Naive thymus-derived CD4-positive, alpha-beta T cell (primary cell): ENCODE results near the gene SORCS2. TPM values are rescaled to one million over a fixed set of nuclear protein-coding genes. Genes with fewer than 3 reads are reported as not detected.

Experiments used
- ATAC-seq: fragments of 150-1000 bp; cut with Tn5 transposase; 2 replicates; pipeline ENCODE4 v1.10.0; 2021; ENCODE audit warnings: mild to moderate bottlenecking, moderate library complexity
- CTCF ChIA-PET: fragments of 350-600 bp; sonication (Branson Sonifier 250); formaldehyde crosslinking; loops from one replicate; lab custom pipeline; 2021; ENCODE audit warnings: antibody characterized with exemption; lab: Charles Lee
- POLR2A ChIA-PET: fragments of 350-600 bp; sonication (Branson Sonifier 250); formaldehyde crosslinking; loops from one replicate; lab custom pipeline; 2021; ENCODE audit warnings: antibody characterized with exemption, inconsistent platforms; lab: Charles Lee
- DNase-seq, 9 donors: peaks; one replicate each; pipeline versions ENCODE4 v3.0.0 to v3.0.0-alpha.2; 2020 to 2022; ENCODE audit warnings: mixed read lengths in 1 of 9
- H3K27ac ChIP-seq: one replicate; pipeline ENCODE4 v1.7.0; 2013; ENCODE audit warnings: mild to moderate bottlenecking, low read depth, low read length, moderate library complexity
- H3K27me3 ChIP-seq, 2 donors: one replicate each; pipeline ENCODE4 v1.7.0; 2013; ENCODE audit warnings: low read length in 2 of 2, mild to moderate bottlenecking in 2 of 2, moderate library complexity in 2 of 2; ENCODE audit not compliant: control insufficient read depth in 2 of 2, insufficient read depth in 2 of 2
- H3K36me3 ChIP-seq, 3 experiments: 1 replicate in 2 of 3; 2 replicates in 1 of 3; pipeline ENCODE4 v1.7.0; 2013; ENCODE audit warnings: low read length in 3 of 3, mild to moderate bottlenecking in 3 of 3, moderate library complexity in 1 of 3; ENCODE audit not compliant: insufficient read depth in 3 of 3, control insufficient read depth in 2 of 3
- H3K4me1 ChIP-seq, 2 donors: one replicate each; pipeline ENCODE4 v1.7.0; 2013; ENCODE audit warnings: low read length in 2 of 2, mild to moderate bottlenecking in 2 of 2, moderate library complexity in 1 of 2; ENCODE audit not compliant: control insufficient read depth in 2 of 2, insufficient read depth in 2 of 2
- H3K4me3 ChIP-seq: 2 replicates; pipeline ENCODE4 v1.7.0; 2013; ENCODE audit warnings: mild to moderate bottlenecking, low read length
- H3K9me3 ChIP-seq, 3 experiments: 1 replicate in 2 of 3; 2 replicates in 1 of 3; pipeline ENCODE4 v1.7.0; 2013; ENCODE audit warnings: low read length in 3 of 3; ENCODE audit not compliant: control insufficient read depth in 2 of 3
- H3K27ac Mint-ChIP-seq, 9 donors: one replicate each; pipeline ENCODE4 v1.8.0; 2020 to 2022; ENCODE audit warnings: mixed read lengths in 9 of 9, mild to moderate bottlenecking in 8 of 9, moderate library complexity in 5 of 9, inconsistent platforms in 2 of 9
- H3K27me3 Mint-ChIP-seq, 5 donors: one replicate each; pipeline ENCODE4 v1.8.0; 2021 to 2022; ENCODE audit warnings: mixed read lengths in 5 of 5, mild to moderate bottlenecking in 1 of 5
- H3K36me3 Mint-ChIP-seq, 5 donors: one replicate each; pipeline ENCODE4 v1.8.0; 2020 to 2022; ENCODE audit warnings: mixed read lengths in 5 of 5, mild to moderate bottlenecking in 3 of 5, inconsistent platforms in 1 of 5
- H3K4me1 Mint-ChIP-seq, 7 donors: one replicate each; pipeline ENCODE4 v1.8.0; 2020 to 2022; ENCODE audit warnings: mixed read lengths in 7 of 7, mild to moderate bottlenecking in 3 of 7, inconsistent platforms in 1 of 7
- H3K4me3 Mint-ChIP-seq, 10 donors: one replicate each; pipeline ENCODE4 v1.8.0; 2020 to 2022; ENCODE audit warnings: mild to moderate bottlenecking in 10 of 10, mixed read lengths in 10 of 10, moderate library complexity in 6 of 10, inconsistent platforms in 2 of 10
- H3K9me3 Mint-ChIP-seq, 11 donors: one replicate each; pipeline ENCODE4 v1.8.0; 2020 to 2022; ENCODE audit warnings: mixed read lengths in 11 of 11, mild to moderate bottlenecking in 4 of 11, inconsistent platforms in 1 of 11, moderate library complexity in 1 of 11
- intact Hi-C, 2 donors: fragments of 100-400 bp; cut with micrococcal nuclease; formaldehyde crosslinking; loops; one replicate each; pipeline ENCODE4 v1.15.1; 2023
- polyA plus RNA-seq, 2 donors: library from polyadenylated mRNA; unstranded; fragments of 300-500 nt; fragmentation: Illumina TruSeq; gene quantifications; one replicate each; pipeline ENCODE4 v1.2.3, GENCODE V29; 2021
- total RNA-seq, 6 experiments: library from RNA in 5 of 6; stranded (reverse) in 5 of 6; gene quantifications; 1 replicate in 5 of 6; 2 replicates in 1 of 6; pipeline ENCODE4 v1.2.3 and lab custom pipeline; 2021 to 2026

The SORCS2 gene
- total and polyA plus RNA-seq, 7 experiments from 2014 or later = 0.10 TPM; not detected in 6

DNA sequence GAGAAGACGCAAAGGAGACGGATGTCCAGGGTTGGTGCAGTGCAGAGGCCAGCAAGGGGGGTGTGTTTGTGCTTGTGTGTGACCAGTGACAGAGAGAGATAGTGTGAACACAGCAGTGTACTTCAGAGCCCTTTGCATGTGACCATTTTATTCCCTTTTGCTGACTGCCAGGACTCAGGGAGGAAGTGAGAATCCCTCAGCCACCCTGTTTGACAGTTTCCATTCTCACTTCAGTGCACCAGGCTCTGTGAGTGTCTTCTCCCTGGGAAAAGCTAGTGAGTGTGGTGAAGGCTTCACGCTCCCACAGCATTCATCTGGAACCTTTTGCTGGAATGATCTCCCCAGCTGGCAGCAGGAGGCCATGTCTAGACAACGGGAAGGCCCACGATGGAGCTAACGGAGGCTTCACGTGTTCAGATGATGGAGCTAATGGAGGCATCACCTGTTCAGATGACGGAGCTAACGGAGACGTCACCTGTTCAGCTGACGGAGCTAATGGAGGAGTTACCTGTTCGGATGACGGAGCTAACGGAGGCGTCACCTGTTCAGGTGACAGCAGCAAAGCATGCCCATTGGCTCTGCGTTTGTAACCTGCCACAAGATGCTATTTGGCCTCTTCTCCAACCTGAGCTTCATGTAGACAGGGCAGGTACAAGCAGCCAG lies 551.9 kb downstream of the SORCS2 start:
- Histone ChIP-seq H3K9me3 (no peaks in the 10 kb centered on the region), H3K27me3 (no peaks in the 10 kb centered on the region), H3K36me3 (no peaks in the 10 kb centered on the region), H3K27ac (no peak overlapping the region), H3K4me1 (no peaks in the 10 kb centered on the region), H3K4me3 (no peak overlapping the region)
- ChIA-PET POLR2A (interaction anchor here (2.0 kb wide), 1 partner anchor 14 kb away, joined by 6 read pairs; no protein-coding TSS in a partner anchor), CTCF (interaction anchor here (0.6 kb wide), 1 partner anchor 223 kb away, joined by 3 read pairs; no protein-coding TSS in a partner anchor)
- no peaks in the 10 kb centered on the region for H3K9me3 Mint-ChIP-seq
- no peaks in the 10 kb centered on the region for H3K27me3 Mint-ChIP-seq
- peak; percentile 36 for ATAC-seq
- H3K27ac Mint-ChIP-seq = peak overlapping the region in 1 of 9 donors; percentile 23
- intact Hi-C loops = no loop called here
- no peak overlapping the region for H3K4me3 Mint-ChIP-seq
- peaks cover 0 to 5% (median 0%) of the 10 kb centered on the region in 5 donors for H3K36me3 Mint-ChIP-seq
- peaks cover 6 to 28% (median 18%) of the 10 kb centered on the region in 7 donors for H3K4me1 Mint-ChIP-seq
- DNase-seq = no peak

DNA sequence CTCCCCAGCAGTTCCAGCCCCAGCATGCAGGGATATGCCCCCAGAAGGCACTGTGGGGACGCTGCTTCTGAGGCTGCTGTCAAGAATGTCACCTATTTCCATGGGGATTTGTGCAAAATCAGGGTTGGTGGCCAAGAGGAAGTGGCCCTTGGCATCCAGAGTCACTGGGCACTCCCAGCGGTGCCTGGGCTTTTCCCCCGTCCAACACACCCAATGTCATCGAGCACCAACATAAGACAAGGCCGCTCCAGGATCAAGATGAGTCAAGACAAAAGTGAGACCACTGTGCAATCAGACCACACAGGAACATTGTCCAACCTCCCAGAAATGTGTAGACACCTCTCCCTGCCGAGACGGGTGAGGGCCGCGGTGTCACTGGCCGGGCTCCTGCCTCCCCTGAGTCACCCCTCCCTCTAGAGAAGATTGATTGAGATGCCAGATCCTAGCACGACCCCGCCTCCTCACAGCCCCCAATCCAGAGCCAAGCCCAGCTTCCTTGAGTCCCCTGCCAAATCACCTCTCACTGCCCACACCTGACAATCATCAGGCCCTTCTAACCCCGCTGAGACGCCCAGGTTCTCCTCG lies 553.1 kb downstream of the SORCS2 start:
- Mint-ChIP-seq H3K27me3 (no peaks in the 10 kb centered on the region), H3K4me1 (peaks cover 12 to 39% (median 30%) of the 10 kb centered on the region in 7 donors), H3K36me3 (peaks cover 0 to 5% (median 0%) of the 10 kb centered on the region in 5 donors), H3K4me3 (no peak overlapping the region), H3K9me3 (peaks cover 0 to 2% (median 0%) of the 10 kb centered on the region in 11 donors), H3K27ac (peak overlapping the region in 1 of 9 donors; percentile 13)
- no peak for DNase-seq
- Histone ChIP-seq H3K27me3 (no peaks in the 10 kb centered on the region), H3K4me3 (no peak overlapping the region), H3K4me1 (peaks cover 0 to 8% of the 10 kb centered on the region in 2 donors), H3K9me3 (no peaks in the 10 kb centered on the region), H3K27ac (no peak overlapping the region), H3K36me3 (no peaks in the 10 kb centered on the region)
- intact Hi-C loops = no loop called here
- no peak for ATAC-seq
- POLR2A ChIA-PET = interaction anchor here (2.0 kb wide), 1 partner anchor 13 kb away, joined by 6 read pairs; no protein-coding TSS in a partner anchor
- CTCF ChIA-PET = no interaction called here

DNA sequence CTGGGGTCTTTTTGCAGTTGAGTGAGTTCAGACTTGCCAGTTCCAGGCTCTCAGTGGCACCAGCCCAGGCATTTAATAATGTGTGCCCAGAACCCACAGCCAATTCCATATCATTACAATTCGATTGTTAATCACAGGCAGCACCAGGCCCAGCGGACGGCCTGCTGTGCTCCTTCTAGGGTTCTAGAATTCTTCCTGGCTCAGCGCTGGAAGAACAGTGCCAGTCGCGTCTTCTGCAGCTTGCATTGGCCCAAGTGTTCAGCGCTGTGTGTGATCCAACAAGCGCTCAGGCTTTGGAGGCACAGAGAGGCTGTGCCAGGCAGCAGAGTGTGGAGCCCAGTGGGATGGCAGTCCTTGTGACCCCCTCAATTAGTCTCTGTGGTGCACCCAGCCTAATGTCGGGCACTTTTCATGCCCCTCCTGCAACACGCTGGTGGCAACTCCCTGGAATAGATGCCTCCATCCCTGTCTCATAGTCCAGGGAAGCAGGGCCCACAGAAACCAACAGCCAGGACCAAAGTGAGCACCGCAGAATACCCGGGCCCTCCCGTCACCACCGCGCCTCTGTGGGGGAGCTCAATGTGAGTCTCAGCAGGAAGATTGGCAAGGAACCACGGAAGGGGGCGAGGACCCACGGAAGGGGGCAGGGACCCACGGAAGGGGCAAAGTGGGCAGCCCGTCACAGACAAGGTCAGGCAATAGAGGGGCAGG lies 554.2 kb downstream of the SORCS2 start:
- Histone ChIP-seq H3K27ac (no peak overlapping the region), H3K4me3 (no peak overlapping the region), H3K27me3 (no peaks in the 10 kb centered on the region), H3K4me1 (peaks cover 0 to 8% of the 10 kb centered on the region in 2 donors), H3K9me3 (no peaks in the 10 kb centered on the region), H3K36me3 (no peaks in the 10 kb centered on the region)
- ATAC-seq (no peak), DNase-seq (no peak)
- intact Hi-C loops = no loop called here
- Mint-ChIP-seq H3K27ac (peak overlapping the region in 1 of 9 donors; percentile 44), H3K9me3 (peaks cover 0 to 4% (median 0%) of the 10 kb centered on the region in 11 donors), H3K4me3 (no peak overlapping the region), H3K27me3 (no peaks in the 10 kb centered on the region), H3K36me3 (peaks cover 0 to 8% (median 0%) of the 10 kb centered on the region in 5 donors), H3K4me1 (peaks cover 12 to 45% (median 37%) of the 10 kb centered on the region in 7 donors)
- POLR2A ChIA-PET = no interaction called here
- CTCF ChIA-PET = interaction anchor here (1.4 kb wide), 1 partner anchor 56 kb away, joined by 7 read pairs; no protein-coding TSS in a partner anchor

DNA sequence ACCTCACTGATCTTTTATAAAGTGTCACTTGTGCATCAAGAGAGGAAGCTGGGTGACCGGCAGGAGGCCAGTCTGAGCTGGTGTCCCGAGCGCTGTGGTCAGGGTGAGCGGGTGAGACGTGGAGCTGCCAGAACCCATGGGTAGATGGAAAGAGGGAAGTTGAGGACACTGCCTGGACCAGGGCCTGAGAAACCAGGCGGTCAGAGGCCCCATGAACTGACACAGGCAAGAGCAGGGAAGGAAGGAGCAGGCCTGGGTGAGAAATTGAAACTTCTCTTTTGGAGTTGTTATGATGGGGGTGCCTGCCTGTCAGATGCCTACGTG lies 554.7 kb downstream of the SORCS2 start:
- Mint-ChIP-seq H3K4me1 (peaks cover 12 to 45% (median 37%) of the 10 kb centered on the region in 7 donors), H3K27ac (peak overlapping the region in 2 of 9 donors; percentile 29 to 44), H3K27me3 (no peaks in the 10 kb centered on the region), H3K9me3 (peaks cover 0 to 4% (median 0%) of the 10 kb centered on the region in 11 donors), H3K36me3 (peaks cover 0 to 8% (median 0%) of the 10 kb centered on the region in 5 donors), H3K4me3 (no peak overlapping the region)
- H3K9me3 ChIP-seq = no peaks in the 10 kb centered on the region
- DNase-seq = no peak
- H3K36me3 ChIP-seq = no peaks in the 10 kb centered on the region
- peaks cover 0 to 8% of the 10 kb centered on the region in 2 donors for H3K4me1 ChIP-seq
- ChIA-PET POLR2A (no interaction called here), CTCF (interaction anchor here (1.4 kb wide), 1 partner anchor 55 kb away, joined by 7 read pairs; no protein-coding TSS in a partner anchor)
- H3K27me3 ChIP-seq = no peaks in the 10 kb centered on the region
- ATAC-seq = peak; percentile 63
- no peak overlapping the region for H3K27ac ChIP-seq
- intact Hi-C loops = no loop called here
- H3K4me3 ChIP-seq = no peak overlapping the region

DNA sequence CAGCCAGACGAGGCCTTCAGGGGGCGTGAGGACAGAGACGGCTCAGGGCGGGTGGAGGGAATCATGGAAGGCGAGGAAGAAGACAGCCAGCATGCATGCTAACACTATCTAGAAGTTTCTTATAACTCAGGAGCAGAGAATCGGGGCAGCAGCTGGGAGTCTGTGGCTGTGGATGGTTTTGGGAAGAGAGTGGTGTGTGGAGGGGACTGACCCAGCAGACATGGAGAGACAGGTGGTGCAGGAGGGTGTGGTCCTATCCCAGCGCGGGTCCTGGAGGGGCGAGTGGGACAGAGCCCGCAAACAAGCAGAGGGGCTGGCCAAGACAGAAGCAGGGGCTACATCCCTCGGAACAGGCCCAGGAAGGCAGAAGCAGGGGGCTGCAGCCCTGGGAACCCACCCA lies 555.2 kb downstream of the SORCS2 start:
- Mint-ChIP-seq H3K27me3 (no peaks in the 10 kb centered on the region), H3K9me3 (peaks cover 0 to 5% (median 0%) of the 10 kb centered on the region in 11 donors), H3K4me3 (no peak overlapping the region), H3K36me3 (peaks cover 0 to 8% (median 0%) of the 10 kb centered on the region in 5 donors), H3K27ac (peak overlapping the region in 1 of 9 donors; percentile 44), H3K4me1 (peaks cover 12 to 45% (median 37%) of the 10 kb centered on the region in 7 donors)
- ChIA-PET CTCF (interaction anchor here (1.4 kb wide), 1 partner anchor 55 kb away, joined by 7 read pairs; no protein-coding TSS in a partner anchor), POLR2A (no interaction called here)
- Histone ChIP-seq H3K36me3 (no peaks in the 10 kb centered on the region), H3K4me3 (no peak overlapping the region), H3K4me1 (peaks cover 0 to 8% of the 10 kb centered on the region in 2 donors), H3K9me3 (no peaks in the 10 kb centered on the region), H3K27me3 (no peaks in the 10 kb centered on the region), H3K27ac (no peak overlapping the region)
- intact Hi-C loops = no loop called here
- ATAC-seq (no peak), DNase-seq (no peak)

DNA sequence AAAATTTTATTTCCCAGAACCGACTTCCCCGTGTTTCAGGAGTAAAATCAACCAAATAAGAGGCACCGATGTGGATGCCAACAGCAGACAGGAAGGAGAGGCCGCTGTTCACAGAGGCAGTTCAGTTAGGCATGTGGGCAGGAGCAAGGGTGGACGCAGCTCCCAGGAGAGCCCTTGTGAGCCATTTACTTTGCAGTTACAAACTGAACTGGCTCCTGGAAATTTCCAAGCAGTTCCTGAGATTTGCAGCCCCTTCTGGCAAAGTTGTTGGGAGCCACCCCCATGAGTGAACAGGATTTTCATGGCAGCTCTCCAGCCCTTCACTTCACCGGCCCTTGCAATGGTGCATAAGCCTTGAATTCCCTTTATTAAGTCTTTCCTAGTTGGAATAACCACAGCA lies 558.2 kb downstream of the SORCS2 start:
- H3K4me3 ChIP-seq = no peak overlapping the region
- H3K4me3 Mint-ChIP-seq = peak overlapping the region in 2 of 10 donors; percentile 56 to 71
- peak overlapping the region; percentile 57 for H3K27ac ChIP-seq
- H3K9me3 ChIP-seq = no peaks in the 10 kb centered on the region
- H3K36me3 ChIP-seq = no peaks in the 10 kb centered on the region
- H3K27me3 Mint-ChIP-seq = no peaks in the 10 kb centered on the region
- peak overlapping the region in 5 of 9 donors; percentile 76 to 96 (median 90) for H3K27ac Mint-ChIP-seq
- ATAC-seq (no peak), DNase-seq (no peak)
- intact Hi-C loops = loop anchor here (10.0 kb wide), 2 partner anchors 104 to 694 kb away; partner anchors contain the start of genes ACOX3 (in 1 of the 2) and TRMT44 (in 1 of the 2)
- peaks cover 8 to 34% (median 25%) of the 10 kb centered on the region in 7 donors for H3K4me1 Mint-ChIP-seq
- no peaks in the 10 kb centered on the region for H3K27me3 ChIP-seq
- H3K4me1 ChIP-seq = peaks cover 0 to 8% of the 10 kb centered on the region in 2 donors
- CTCF ChIA-PET = interaction anchor here (1.5 kb wide), 1 partner anchor 11 kb away, joined by 5 read pairs; no protein-coding TSS in a partner anchor
- peaks cover 0 to 4% (median 0%) of the 10 kb centered on the region in 5 donors for H3K36me3 Mint-ChIP-seq
- POLR2A ChIA-PET = interaction anchor here (1.1 to 3.2 kb wide), 2 partner anchors 9 to 11 kb away, joined by 4 to 10 read pairs; no protein-coding TSS in a partner anchor
- H3K9me3 Mint-ChIP-seq = peaks cover 0 to 9% (median 0%) of the 10 kb centered on the region in 11 donors
